ENCODE results near the gene FNIP2.

DNA sequence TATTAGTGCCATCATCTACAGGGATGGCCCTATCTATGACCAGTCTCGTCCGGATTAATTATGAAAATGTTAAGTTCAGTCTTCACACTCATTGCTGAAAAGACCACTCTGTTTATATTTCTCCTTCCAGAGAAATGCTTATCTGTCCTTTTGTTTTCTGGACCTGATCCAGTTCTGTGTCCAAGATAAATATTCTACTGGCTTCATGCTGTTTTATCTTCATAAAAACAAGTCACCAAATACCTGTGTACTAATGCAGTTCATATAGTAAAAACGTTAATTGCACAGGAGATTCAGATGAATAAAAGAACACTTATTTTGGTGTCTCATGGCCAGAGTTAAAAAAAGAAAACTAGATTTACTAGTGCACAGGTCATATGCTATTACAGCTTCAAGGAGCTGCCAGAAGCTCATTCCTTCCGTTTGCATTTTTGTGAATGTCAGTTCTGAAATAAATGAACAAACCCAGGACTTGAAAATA, 17.3 kb downstream of the FNIP2 start:
- TF ChIP-seq GABPA (IDR thresholded peaks at IDR 0.05 in 1 of 2, conservative IDR thresholded peaks at IDR 0.05 in 1 of 2) = no peak
- TF ChIP-seq, protein P1, sequence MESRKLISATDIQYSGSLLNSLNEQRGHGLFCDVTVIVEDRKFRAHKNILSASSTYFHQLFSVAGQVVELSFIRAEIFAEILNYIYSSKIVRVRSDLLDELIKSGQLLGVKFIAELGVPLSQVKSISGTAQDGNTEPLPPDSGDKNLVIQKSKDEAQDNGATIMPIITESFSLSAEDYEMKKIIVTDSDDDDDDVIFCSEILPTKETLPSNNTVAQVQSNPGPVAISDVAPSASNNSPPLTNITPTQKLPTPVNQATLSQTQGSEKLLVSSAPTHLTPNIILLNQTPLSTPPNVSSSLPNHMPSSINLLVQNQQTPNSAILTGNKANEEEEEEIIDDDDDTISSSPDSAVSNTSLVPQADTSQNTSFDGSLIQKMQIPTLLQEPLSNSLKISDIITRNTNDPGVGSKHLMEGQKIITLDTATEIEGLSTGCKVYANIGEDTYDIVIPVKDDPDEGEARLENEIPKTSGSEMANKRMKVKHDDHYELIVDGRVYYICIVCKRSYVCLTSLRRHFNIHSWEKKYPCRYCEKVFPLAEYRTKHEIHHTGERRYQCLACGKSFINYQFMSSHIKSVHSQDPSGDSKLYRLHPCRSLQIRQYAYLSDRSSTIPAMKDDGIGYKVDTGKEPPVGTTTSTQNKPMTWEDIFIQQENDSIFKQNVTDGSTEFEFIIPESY (IDR thresholded peaks at IDR 0.05) = no peak
- peak in 1 of 2 donors; percentile 5 for TF ChIP-seq HNF4A (conservative IDR thresholded peaks at IDR 0.05)
- TF ChIP-seq TAF1 (conservative IDR thresholded peaks at IDR 0.05) = no peak
- TF ChIP-seq, protein P2, sequence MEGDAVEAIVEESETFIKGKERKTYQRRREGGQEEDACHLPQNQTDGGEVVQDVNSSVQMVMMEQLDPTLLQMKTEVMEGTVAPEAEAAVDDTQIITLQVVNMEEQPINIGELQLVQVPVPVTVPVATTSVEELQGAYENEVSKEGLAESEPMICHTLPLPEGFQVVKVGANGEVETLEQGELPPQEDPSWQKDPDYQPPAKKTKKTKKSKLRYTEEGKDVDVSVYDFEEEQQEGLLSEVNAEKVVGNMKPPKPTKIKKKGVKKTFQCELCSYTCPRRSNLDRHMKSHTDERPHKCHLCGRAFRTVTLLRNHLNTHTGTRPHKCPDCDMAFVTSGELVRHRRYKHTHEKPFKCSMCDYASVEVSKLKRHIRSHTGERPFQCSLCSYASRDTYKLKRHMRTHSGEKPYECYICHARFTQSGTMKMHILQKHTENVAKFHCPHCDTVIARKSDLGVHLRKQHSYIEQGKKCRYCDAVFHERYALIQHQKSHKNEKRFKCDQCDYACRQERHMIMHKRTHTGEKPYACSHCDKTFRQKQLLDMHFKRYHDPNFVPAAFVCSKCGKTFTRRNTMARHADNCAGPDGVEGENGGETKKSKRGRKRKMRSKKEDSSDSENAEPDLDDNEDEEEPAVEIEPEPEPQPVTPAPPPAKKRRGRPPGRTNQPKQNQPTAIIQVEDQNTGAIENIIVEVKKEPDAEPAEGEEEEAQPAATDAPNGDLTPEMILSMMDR (IDR thresholded peaks at IDR 0.05; ENCODE audit: low read depth, low read length, missing input control) = no peak
- no peak for TF ChIP-seq JUND (IDR thresholded peaks at IDR 0.05)
- TF ChIP-seq YY1 (IDR thresholded peaks at IDR 0.05) = no peak
- TF ChIP-seq, protein P3, sequence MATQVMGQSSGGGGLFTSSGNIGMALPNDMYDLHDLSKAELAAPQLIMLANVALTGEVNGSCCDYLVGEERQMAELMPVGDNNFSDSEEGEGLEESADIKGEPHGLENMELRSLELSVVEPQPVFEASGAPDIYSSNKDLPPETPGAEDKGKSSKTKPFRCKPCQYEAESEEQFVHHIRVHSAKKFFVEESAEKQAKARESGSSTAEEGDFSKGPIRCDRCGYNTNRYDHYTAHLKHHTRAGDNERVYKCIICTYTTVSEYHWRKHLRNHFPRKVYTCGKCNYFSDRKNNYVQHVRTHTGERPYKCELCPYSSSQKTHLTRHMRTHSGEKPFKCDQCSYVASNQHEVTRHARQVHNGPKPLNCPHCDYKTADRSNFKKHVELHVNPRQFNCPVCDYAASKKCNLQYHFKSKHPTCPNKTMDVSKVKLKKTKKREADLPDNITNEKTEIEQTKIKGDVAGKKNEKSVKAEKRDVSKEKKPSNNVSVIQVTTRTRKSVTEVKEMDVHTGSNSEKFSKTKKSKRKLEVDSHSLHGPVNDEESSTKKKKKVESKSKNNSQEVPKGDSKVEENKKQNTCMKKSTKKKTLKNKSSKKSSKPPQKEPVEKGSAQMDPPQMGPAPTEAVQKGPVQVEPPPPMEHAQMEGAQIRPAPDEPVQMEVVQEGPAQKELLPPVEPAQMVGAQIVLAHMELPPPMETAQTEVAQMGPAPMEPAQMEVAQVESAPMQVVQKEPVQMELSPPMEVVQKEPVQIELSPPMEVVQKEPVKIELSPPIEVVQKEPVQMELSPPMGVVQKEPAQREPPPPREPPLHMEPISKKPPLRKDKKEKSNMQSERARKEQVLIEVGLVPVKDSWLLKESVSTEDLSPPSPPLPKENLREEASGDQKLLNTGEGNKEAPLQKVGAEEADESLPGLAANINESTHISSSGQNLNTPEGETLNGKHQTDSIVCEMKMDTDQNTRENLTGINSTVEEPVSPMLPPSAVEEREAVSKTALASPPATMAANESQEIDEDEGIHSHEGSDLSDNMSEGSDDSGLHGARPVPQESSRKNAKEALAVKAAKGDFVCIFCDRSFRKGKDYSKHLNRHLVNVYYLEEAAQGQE (IDR thresholded peaks at IDR 0.05) = no peak
- no peak for TF ChIP-seq RXRA (IDR thresholded peaks at IDR 0.05)

Measured in liver (tissue), 3 donors.